HG02759 (cell line): ENCODE results near the gene GJA9.
A peak's percentile ranks its signal among the peaks of the same experiment; 100 is the strongest.
"Not testable (repeated sequence)": the region's sequence is repeated elsewhere in the genome, so short reads cannot be mapped to it uniquely, and the experiment has no call there.

ENCODE experiments used
- ATAC-seq: cut with Tn5 transposase; IDR thresholded peaks from one replicate; pipeline ENCODE4 v1.9.1; 2021; ENCODE audit warnings: mild to moderate bottlenecking, moderate library complexity; ENCODE audit not compliant: unreplicated experiment

Gene GJA9

GRCh38 chr1:38875811-38876210 lies 5.6 kb downstream of the GJA9 start:
- ATAC-seq = no peak

- peak; percentile 97 for ATAC-seq
Measured at GRCh38 chr1:38873027-38873969, 8.1 kb downstream of the GJA9 start, which contains the start of gene MYCBP. Gene MYCBP, minus strand, starts transcription at chr1:38873348. Its CDS starts 43 bp downstream, at chr1:38873305.

- peak; percentile 21 for ATAC-seq
Measured at GRCh38 chr1:38872401-38873026, 8.9 kb downstream of the GJA9 start.

GRCh38 chr1:38870996-38871395 lies 10.4 kb downstream of the GJA9 start:
- ATAC-seq = no peak

- no peak for ATAC-seq
Measured at GRCh38 chr1:38867208-38867607, 14.2 kb downstream of the GJA9 start.

- ATAC-seq = no peak
Measured at GRCh38 chr1:38865112-38865715, 16.2 kb downstream of the GJA9 start.

GRCh38 chr1:38860454-38860795 lies 21.0 kb downstream of the GJA9 start:
- no peak for ATAC-seq

- ATAC-seq = peak; percentile 96
Measured at GRCh38 chr1:38859561-38860453, 21.6 kb downstream of the GJA9 start, which contains the start of gene RRAGC. Gene RRAGC, minus strand, starts transcription at chr1:38859772. Its CDS starts 126 bp downstream, at chr1:38859646.

GRCh38 chr1:38858833-38859560 lies 22.4 kb downstream of the GJA9 start:
- ATAC-seq = peak; percentile 31

GRCh38 chr1:38852780-38853179 lies 28.6 kb downstream of the GJA9 start:
- ATAC-seq = no peak

- ATAC-seq = no peak
Measured at GRCh38 chr1:38848071-38848470, 33.3 kb downstream of the GJA9 start.

- no peak for ATAC-seq
Measured at GRCh38 chr1:38846210-38846609, 35.2 kb downstream of the GJA9 start.

- not testable (repeated sequence) for ATAC-seq
Measured at GRCh38 chr1:38845088-38845487, 36.3 kb downstream of the GJA9 start.

- no peak for ATAC-seq
Measured at GRCh38 chr1:38840281-38840680, 41.1 kb downstream of the GJA9 start.

GRCh38 chr1:38839363-38839762 lies 42.0 kb downstream of the GJA9 start:
- no peak for ATAC-seq

GRCh38 chr1:38836316-38836715 lies 45.1 kb downstream of the GJA9 start:
- ATAC-seq = not testable (repeated sequence)

GRCh38 chr1:38834937-38835827 lies 46.2 kb downstream of the GJA9 start:
- no peak for ATAC-seq

- no peak for ATAC-seq
Measured at GRCh38 chr1:38834221-38834782, 47.1 kb downstream of the GJA9 start.

GRCh38 chr1:38833146-38833545 lies 48.2 kb downstream of the GJA9 start:
- no peak for ATAC-seq
